Measurements from ENCODE around the gene SCN9A.
"Not testable (repeated sequence)": the region's sequence is repeated elsewhere in the genome, so short reads cannot be mapped to it uniquely, and the experiment has no call there.

The SCN9A gene

DNA sequence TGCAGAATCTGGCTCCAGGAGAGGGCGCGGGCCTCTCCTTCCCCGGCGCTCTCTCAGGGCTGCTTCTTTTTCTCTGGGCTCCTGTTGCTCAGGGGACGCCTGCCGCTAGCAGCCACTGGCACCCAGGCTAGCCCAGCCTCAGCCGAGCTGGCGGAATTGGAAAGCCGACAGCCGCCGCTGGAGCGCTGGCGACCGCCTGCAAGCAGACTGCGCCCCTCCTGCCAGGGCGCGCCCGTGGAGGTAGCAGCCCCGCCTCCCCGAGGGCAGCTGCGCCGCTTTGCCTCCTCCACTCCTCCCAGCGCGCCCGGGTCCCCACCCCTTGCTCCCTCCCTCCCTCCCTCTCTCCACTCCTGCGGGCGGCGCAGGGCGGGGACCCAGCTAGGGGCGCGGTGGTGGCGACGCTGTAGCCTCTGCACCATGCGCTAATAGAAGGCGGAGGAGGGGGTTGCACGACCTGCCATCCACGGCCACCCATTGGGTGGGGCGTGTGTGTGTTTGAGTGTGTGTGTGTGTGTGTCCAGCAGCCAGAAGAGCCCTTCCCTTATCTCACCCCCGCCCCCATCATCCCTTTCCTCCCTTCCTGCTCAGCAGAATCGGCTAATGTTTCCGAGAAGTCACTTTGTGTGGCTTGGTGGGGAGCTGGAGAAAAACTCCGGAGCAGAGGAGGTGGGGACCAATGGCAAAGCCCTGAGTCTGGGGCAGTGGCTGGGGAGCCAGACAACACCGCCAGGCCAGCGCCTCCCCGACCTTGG is at the start of gene SCN9A:
SCN9A (minus strand) TSS at position 209 of the 752 bp plus-strand sequence. CDS start 64,188 bp downstream, outside the sequence.
- intact Hi-C loops (cut with DNase I), result no loop called here
- peak; percentile 23 to 93 (median 58) for DNase-seq

DNA sequence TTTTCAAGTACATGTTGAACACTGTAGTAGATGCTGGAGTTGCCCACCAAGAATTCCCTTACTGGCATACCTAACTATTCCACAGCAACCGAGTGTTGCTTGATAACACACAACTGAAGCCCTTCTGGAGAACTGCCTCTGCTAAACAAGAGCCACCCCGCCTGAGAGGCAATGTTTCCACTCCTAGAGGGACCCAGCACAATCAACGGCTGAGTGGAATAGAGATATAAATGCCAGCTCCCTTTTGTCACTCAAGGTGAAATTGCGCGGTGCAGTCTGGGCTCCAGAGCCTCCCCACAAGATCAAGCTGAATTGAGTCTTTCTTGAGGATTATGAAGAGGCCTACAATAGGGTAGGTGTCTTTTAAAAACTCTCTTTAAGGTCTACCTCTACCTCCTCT is 49.1 kb upstream of the SCN9A start:
- DNase-seq, result no peak
- intact Hi-C loops (cut with DNase I), result no loop called here

DNA sequence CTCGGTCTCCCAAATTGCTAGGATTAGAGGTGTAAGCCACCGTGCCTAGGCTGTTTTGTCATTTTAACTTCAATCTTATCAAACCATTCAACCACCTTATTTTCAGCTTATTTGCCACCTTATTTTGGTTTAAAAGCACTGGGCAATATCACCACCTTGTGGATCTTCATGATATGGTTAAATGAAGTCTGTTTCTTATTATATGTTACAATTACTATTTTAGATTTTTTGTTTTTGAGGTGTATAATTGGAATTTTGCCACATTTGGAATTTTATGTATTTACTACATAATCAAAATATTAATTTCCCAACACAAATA is 43.8 kb upstream of the SCN9A start:
- intact Hi-C loops (cut with DNase I), result no loop called here
- DNase-seq, result peak in 1 of 10 donors; percentile 41

DNA sequence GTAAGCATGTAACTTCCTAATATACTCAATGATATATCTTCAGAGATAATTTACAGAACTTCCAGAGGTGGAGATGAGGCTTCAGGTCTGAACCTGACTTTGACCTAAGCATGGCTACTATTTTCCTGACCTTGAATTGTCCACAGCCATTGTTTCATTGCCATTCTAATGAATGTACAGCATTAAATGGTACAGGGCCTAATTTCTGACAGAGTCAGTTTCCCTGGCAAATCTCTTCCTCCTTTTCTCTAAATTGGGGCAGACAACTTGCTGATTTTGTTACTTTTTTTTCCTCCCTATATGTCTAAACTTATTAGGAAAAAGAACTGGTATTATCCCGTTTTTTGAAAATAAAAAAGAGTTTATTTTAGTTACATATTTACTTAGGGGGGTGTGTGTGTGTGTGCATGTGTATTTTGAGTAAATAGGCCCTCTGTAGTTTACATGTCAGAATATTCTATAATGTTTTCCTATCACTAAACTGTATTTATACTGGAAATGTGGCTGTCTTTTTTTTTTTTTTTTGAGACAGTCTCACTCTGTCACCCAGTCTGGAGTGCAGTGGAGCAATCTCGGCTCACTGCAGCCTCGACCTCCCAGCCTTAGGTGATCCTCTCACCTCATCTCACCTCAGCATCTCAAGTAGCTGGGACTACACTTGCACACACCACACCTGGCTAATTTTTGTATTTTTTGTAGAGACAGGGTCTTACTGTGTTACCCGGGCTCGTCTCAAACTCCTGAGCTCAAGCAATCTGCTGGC is 43.3 kb upstream of the SCN9A start:
- intact Hi-C loops (cut with DNase I), result no loop called here
- DNase-seq, result no peak

- intact Hi-C loops (cut with DNase I), result no loop called here
- DNase-seq, result no peak
Observed at GRCh38 chr2:166417669-166418068, 41.9 kb upstream of the SCN9A start.

GRCh38 chr2:166413255-166413654 is 37.5 kb upstream of the SCN9A start:
- DNase-seq, result no peak
- intact Hi-C loops (cut with DNase I), result no loop called here

DNA sequence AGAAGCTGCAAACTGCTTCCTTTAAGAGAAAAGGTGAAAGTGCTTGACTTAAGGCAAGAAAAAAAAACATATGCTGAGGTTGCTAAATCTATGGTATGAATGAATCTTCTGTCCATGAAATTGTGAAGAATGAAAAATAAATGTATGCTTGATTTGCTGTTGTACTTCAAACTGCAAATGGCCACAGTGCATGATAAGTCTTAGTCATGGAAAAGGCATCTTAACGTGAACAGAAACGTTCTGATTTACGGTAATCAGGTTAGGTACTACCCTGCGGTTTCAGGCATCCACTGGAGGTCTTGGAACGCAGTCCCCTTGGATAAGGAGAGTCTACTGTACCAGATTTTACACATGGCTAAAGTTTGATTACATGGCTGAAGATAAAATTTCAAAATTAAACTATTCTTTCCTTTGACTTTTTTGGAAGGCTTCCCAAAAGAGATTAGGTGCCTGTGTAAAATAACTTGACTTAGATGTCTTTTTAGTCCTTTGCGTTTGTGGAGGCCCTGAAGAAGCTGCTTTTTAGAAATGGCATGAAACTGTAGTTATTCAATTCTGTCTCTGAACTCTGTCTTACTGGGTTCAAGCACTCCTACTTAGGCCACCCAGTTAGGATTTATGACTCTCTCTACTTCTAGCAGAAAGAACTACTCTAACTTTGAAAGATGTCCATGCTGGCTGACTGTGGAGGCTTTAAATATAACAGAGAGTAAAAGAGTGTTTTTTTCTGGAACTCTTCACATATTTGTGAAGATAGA is 35.9 kb upstream of the SCN9A start:
- intact Hi-C loops (cut with DNase I), result no loop called here
- no peak for DNase-seq

GRCh38 chr2:166410828-166411472 is 35.2 kb upstream of the SCN9A start:
- no peak for DNase-seq
- intact Hi-C loops (cut with DNase I), result no loop called here

GRCh38 chr2:166407746-166408145 is 32.0 kb upstream of the SCN9A start:
- intact Hi-C loops (cut with DNase I), result not testable (repeated sequence)
- DNase-seq, result peak in 1 of 10 donors; percentile 57

DNA sequence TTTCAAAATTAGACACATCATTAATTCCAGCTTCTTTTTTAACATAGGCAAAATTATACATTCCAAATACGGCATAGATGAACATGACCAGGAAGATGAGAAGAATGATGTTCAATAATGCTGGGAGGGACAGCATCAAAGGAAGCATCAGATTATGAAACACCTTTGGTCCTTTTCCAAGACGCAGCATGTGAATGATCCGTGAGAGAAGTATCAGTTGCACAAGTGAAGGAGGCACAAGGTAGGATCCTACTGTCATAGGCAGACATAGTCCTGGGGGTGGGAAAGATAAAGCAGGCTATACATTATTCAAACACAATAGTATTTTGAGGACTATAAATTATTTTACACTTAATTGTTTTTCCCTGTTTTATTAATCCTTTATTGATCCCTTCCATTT is 30.6 kb upstream of the SCN9A start:
- intact Hi-C loops (cut with DNase I), result no loop called here
- DNase-seq, result no peak

DNA sequence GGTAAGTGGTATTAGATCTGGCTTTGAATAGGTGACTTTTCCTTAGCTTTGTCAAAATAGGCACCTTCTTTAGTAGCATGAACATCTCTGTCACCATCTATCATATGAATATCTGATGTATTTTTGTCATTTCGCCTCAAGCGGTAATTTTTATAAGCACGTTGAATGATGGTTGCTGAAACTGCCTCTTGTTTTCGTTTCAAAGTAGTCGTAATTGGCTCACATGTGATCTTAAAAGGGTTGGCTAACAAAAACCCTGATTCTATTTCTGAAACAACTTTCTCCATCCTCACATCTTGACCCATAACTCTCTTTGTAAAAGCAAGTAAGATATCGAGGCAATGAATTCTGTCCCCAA is 29.8 kb upstream of the SCN9A start:
- no peak for DNase-seq
- intact Hi-C loops (cut with DNase I), result no loop called here

DNA sequence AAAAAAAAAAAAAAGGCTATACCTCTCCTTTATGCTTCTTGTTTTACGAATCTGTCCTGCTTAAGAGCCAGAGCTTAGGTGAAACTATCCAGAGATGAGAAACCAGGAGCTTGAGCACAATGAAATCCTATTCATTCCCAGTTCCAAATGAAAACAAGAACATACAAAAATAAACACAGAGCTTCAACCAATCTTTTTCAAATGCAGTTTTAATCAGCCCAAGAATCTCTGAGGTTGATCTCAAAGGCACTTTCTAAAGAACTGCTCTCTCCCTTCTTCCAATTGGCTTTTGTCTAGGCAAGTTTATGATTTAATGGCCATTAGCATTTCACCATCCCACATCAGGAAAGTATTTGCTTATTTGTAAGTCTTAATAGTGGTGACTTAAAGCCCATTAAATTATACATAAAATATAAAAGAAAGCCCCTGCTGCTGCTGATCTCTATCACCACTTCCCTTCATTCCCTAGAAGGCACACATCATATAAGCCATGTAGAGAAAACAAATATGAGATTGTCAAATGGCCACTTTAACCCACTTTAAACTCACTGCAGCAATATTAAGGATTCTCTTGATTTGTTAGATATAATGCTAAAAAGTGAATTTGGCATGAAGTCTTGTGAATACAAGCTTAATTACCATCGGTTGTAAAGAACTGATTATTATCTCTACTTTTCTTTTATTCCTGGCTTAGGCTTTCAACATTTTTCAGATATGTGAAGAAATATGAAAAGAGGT is 29.3 kb upstream of the SCN9A start:
- no peak for DNase-seq
- intact Hi-C loops (cut with DNase I), result no loop called here

- no peak for DNase-seq
- intact Hi-C loops (cut with DNase I), result no loop called here
Observed at GRCh38 chr2:166394245-166394644, 18.5 kb upstream of the SCN9A start.

DNA sequence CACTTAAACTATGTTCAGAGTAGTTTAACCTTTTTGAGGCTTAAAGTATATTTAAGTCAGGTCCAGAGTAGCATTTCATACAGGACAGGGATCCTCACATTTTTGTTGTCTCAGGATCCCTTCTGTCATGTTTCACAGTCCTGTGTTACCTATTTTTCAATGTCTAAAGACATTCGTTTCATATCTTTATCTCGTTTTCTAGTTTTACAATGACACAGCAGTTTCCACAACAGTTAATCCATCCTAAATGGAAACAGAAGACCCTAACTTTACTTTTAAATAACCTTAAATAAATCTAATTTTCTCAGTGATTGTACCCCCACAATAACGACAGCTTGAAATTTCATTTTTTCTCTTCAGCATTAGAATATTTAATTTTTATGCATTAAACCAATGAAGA is 17.3 kb upstream of the SCN9A start:
- intact Hi-C loops (cut with DNase I), result no loop called here

DNA sequence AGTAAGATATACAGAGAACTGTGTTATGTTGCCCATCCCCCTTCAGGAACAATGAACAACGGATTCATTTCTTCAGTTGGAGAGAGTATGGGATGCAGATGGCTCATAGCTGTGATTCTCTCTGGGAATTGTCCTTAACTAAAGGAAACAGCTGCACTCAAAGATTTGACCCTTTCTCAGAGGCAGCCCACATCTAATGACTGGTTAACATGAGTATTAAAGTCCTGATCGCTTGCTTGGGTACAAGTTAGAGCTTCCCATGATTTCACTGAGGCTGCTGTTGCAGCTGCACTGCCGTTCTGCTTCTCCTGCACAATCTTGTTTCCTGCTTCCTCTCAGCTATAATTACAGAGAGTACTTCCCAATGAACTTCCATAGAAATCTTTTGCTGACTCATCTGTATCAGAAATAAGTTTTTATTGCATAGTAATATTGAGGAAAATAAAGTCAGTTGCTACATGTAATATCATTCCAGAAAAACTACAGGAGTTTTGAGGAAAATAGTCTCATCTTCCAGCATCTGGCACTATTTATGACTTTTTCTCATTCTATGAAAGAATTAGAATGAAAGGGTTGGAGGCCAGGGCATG is 12.8 kb upstream of the SCN9A start:
- intact Hi-C loops (cut with DNase I), result no loop called here
- DNase-seq, result no peak

More for the DNA sequence above, 17.3 kb upstream of the SCN9A start:
- no peak for DNase-seq

DNA sequence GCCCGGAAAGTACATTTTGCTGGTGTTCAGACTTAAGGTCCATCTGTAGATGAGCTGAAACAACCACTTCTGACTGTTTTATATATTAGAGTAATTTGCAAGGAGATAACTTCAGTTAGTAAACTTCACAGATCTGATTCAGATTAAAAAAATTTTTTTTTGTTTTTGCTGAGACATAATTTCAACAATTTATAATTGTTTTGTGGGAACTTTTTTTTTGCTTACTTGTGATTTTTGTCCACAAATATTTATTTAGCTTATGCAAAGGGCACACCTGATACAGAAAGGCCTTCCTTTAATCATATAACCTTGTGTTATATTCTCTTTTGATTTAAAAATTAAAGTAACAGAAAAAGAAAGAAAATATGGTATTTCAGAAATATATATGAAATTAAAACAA is 9.6 kb upstream of the SCN9A start:
- no peak for DNase-seq
- intact Hi-C loops (cut with DNase I), result no loop called here

DNA sequence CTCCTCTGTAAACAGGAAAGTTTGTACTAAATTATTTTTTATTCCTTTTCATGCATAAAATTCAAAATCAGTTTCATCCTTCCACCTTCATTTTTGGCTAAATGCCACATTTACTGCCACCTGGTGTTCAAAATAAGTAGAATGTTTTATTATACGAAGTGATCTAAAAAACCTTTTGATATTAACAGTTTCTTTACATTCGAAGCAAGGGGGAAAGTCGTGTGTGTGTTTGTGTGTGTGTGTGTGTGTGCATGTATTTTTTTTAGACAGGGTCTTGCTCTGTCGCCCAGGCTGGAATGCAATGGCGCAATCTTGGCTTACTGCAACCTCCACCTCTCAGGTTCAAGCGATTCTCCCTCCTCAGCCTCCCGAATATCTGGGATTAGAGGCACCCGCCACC is 9.0 kb upstream of the SCN9A start:
- intact Hi-C loops (cut with DNase I), result no loop called here
- peak in 1 of 10 donors; percentile 42 for DNase-seq

DNA sequence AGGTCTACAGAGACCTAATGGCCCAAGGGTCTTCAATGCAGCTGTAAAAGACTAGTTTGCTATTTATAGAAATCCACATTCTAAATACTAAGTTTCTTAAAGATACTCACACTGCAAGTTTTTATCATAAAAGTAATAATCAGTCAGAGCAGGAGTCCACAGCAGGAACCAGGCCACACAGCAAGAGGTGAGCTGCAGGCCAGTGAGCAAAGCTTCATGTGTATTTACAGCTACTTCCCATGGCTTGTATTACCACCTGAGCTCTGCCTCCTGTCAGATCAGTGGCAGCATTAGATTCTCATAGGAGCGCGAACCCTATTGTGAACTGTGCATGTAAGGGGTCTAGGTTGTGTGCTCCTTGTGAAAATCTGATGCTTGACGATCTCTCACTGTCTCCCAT is 6.7 kb upstream of the SCN9A start:
- intact Hi-C loops (cut with DNase I), result no loop called here

DNA sequence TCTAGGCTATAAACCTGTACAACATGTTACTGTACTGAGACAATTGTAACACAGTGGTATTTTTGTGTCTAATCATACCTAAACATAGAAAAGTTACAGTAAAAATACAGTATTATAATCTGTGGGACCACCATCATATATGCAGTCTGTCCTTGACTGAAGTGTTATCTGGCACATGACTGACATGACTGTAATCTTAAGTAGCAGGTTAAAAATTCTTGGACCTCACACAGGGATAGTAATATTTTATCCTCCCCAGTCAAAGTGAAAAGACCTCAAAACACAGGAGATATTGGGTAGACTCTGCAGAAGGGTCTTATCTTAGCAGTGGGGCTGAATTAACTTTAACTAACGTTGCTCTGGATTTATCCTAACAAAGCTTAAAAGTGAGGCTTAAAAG is 4.9 kb upstream of the SCN9A start:
- intact Hi-C loops (cut with DNase I), result no loop called here
- no peak for DNase-seq

More for the DNA sequence above, 6.7 kb upstream of the SCN9A start:
- DNase-seq, result no peak

DNA sequence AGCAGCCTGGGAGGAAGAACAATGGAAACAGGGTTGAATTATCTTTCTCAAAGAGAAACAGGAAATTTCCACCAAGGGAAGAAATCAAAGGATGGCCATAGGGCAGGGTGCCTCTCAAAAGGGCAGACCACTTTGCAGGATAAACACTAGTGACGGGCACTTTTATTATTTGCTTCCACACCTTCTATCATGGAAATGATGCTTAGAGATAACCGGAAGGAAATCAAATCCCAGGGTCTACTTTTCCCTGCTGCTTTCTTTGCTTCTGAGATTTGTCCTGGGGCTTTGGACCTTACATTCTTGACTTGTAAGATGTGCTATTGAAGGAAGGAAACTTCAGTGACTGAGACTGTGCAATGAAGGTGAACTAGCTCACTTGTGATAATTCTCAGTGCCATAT is 1.1 kb upstream of the SCN9A start:
- intact Hi-C loops (cut with DNase I), result no loop called here
- DNase-seq, result no peak
